ENCODE measurements around the gene SMIM33. TPM values are rescaled to one million over a fixed set of nuclear protein-coding genes. Genes with fewer than 3 reads are reported as not detected.
"Not testable (repeated sequence)": the region's sequence is repeated elsewhere in the genome, so short reads cannot be mapped to it uniquely, and the experiment has no call there.

The SMIM33 gene
- total and polyA plus RNA-seq, 5 donors from 2014 or later, result 0.08 to 1.9 (median 0.72) TPM

- no peaks in the 10 kb centered on the region for H3K9me3 Mint-ChIP-seq
- no peaks in the 10 kb centered on the region for H3K9me3 ChIP-seq (ENCODE audit: control insufficient read depth in 2 of 2, low read length in 2 of 2)
- peaks cover 18 to 85% (median 60%) of the 10 kb centered on the region in 4 donors for H3K4me1 Mint-ChIP-seq
- peaks cover 9% of the 10 kb centered on the region for H3K36me3 Mint-ChIP-seq
- H3K4me3 ChIP-seq (ENCODE audit: low read depth, low read length), result no peak overlapping the region
- no peaks in the 10 kb centered on the region for H3K27me3 Mint-ChIP-seq
- H3K27ac Mint-ChIP-seq, result peak overlapping the region; percentile 96 to 98 (median 97)
- peaks cover 24% of the 10 kb centered on the region for H3K36me3 ChIP-seq (ENCODE audit: control insufficient read depth, insufficient read depth, low read length)
- peaks cover 81% of the 10 kb centered on the region for H3K4me1 ChIP-seq (ENCODE audit: control insufficient read depth, insufficient read depth, low read length, poor library complexity, severe bottlenecking)
- ATAC-seq (ENCODE audit: low read depth in 2 of 2) (no peak), DNase-seq (no peak)
- H3K27ac ChIP-seq (ENCODE audit: insufficient read depth, low read length, poor library complexity, severe bottlenecking), result peak overlapping the region; percentile 66
- H3K4me3 Mint-ChIP-seq, result peak overlapping the region; percentile 84 to 93 (median 88)
- H3K27me3 ChIP-seq (ENCODE audit: control insufficient read depth, insufficient read depth, low read length), result no peaks in the 10 kb centered on the region
Measured at GRCh38 chr5:139472386-139473030, 1.7 kb downstream of the SMIM33 start.

GRCh38 chr5:139473105-139473504, 2.3 kb downstream of the SMIM33 start:
- Histone ChIP-seq H3K27ac (ENCODE audit: insufficient read depth, low read length, poor library complexity, severe bottlenecking) (no peak overlapping the region), H3K9me3 (ENCODE audit: control insufficient read depth in 2 of 2, low read length in 2 of 2) (no peaks in the 10 kb centered on the region), H3K4me1 (ENCODE audit: control insufficient read depth, insufficient read depth, low read length, poor library complexity, severe bottlenecking) (peaks cover 87% of the 10 kb centered on the region), H3K4me3 (ENCODE audit: low read depth, low read length) (no peak overlapping the region), H3K27me3 (ENCODE audit: control insufficient read depth, insufficient read depth, low read length) (no peaks in the 10 kb centered on the region), H3K36me3 (ENCODE audit: control insufficient read depth, insufficient read depth, low read length) (peaks cover 30% of the 10 kb centered on the region)
- no peaks in the 10 kb centered on the region for H3K27me3 Mint-ChIP-seq
- peaks cover 10% of the 10 kb centered on the region for H3K36me3 Mint-ChIP-seq
- H3K4me3 Mint-ChIP-seq, result peak overlapping the region in 2 of 4 donors; percentile 65 to 84
- ATAC-seq (ENCODE audit: low read depth in 2 of 2), result no peak
- H3K27ac Mint-ChIP-seq, result peak overlapping the region; percentile 93 to 96 (median 93)
- no peaks in the 10 kb centered on the region for H3K9me3 Mint-ChIP-seq
- H3K4me1 Mint-ChIP-seq, result peaks cover 18 to 91% (median 63%) of the 10 kb centered on the region in 4 donors
- DNase-seq, result no peak

- H3K36me3 Mint-ChIP-seq, result peaks cover 14% of the 10 kb centered on the region
- no peak overlapping the region for H3K4me3 ChIP-seq (ENCODE audit: low read depth, low read length)
- H3K27me3 Mint-ChIP-seq, result no peaks in the 10 kb centered on the region
- peak overlapping the region; percentile 93 to 96 (median 93) for H3K27ac Mint-ChIP-seq
- peaks cover 15 to 92% (median 61%) of the 10 kb centered on the region in 4 donors for H3K4me1 Mint-ChIP-seq
- H3K27ac ChIP-seq (ENCODE audit: insufficient read depth, low read length, poor library complexity, severe bottlenecking), result peak overlapping the region; percentile 52
- DNase-seq (no peak), ATAC-seq (ENCODE audit: low read depth in 2 of 2) (no peak)
- H3K4me3 Mint-ChIP-seq, result peak overlapping the region in 3 of 4 donors; percentile 35 to 84 (median 51)
- no peaks in the 10 kb centered on the region for H3K9me3 Mint-ChIP-seq
- H3K27me3 ChIP-seq (ENCODE audit: control insufficient read depth, insufficient read depth, low read length), result no peaks in the 10 kb centered on the region
- H3K4me1 ChIP-seq (ENCODE audit: control insufficient read depth, insufficient read depth, low read length, poor library complexity, severe bottlenecking), result peaks cover 89% of the 10 kb centered on the region
- H3K9me3 ChIP-seq (ENCODE audit: control insufficient read depth in 2 of 2, low read length in 2 of 2), result no peaks in the 10 kb centered on the region
- peaks cover 34% of the 10 kb centered on the region for H3K36me3 ChIP-seq (ENCODE audit: control insufficient read depth, insufficient read depth, low read length)
Measured at GRCh38 chr5:139473565-139473964, 2.8 kb downstream of the SMIM33 start.

- H3K4me3 Mint-ChIP-seq, result peak overlapping the region; percentile 80 to 94 (median 84)
- peaks cover 11 to 87% (median 57%) of the 10 kb centered on the region in 4 donors for H3K4me1 Mint-ChIP-seq
- DNase-seq (peak in 1 of 3 donors; percentile 75), ATAC-seq (ENCODE audit: low read depth in 2 of 2) (peak; percentile 61 to 65)
- no peaks in the 10 kb centered on the region for H3K27me3 Mint-ChIP-seq
- peak overlapping the region; percentile 53 for H3K27ac ChIP-seq (ENCODE audit: insufficient read depth, low read length, poor library complexity, severe bottlenecking)
- peaks cover 17% of the 10 kb centered on the region for H3K36me3 Mint-ChIP-seq
- peaks cover 90% of the 10 kb centered on the region for H3K4me1 ChIP-seq (ENCODE audit: control insufficient read depth, insufficient read depth, low read length, poor library complexity, severe bottlenecking)
- peak overlapping the region; percentile 58 for H3K4me3 ChIP-seq (ENCODE audit: low read depth, low read length)
- peak overlapping the region; percentile 90 to 98 (median 96) for H3K27ac Mint-ChIP-seq
- H3K9me3 Mint-ChIP-seq, result no peaks in the 10 kb centered on the region
- H3K36me3 ChIP-seq (ENCODE audit: control insufficient read depth, insufficient read depth, low read length), result peaks cover 45% of the 10 kb centered on the region
- H3K27me3 ChIP-seq (ENCODE audit: control insufficient read depth, insufficient read depth, low read length), result no peaks in the 10 kb centered on the region
- no peaks in the 10 kb centered on the region for H3K9me3 ChIP-seq (ENCODE audit: control insufficient read depth in 2 of 2, low read length in 2 of 2)
Measured at GRCh38 chr5:139474890-139475791, 4.3 kb downstream of the SMIM33 start.

GRCh38 chr5:139475865-139476617, 5.2 kb downstream of the SMIM33 start:
- peak overlapping the region; percentile 90 to 98 (median 96) for H3K27ac Mint-ChIP-seq
- Histone ChIP-seq H3K9me3 (ENCODE audit: control insufficient read depth in 2 of 2, low read length in 2 of 2) (no peaks in the 10 kb centered on the region), H3K4me1 (ENCODE audit: control insufficient read depth, insufficient read depth, low read length, poor library complexity, severe bottlenecking) (peaks cover 90% of the 10 kb centered on the region), H3K27me3 (ENCODE audit: control insufficient read depth, insufficient read depth, low read length) (no peaks in the 10 kb centered on the region), H3K27ac (ENCODE audit: insufficient read depth, low read length, poor library complexity, severe bottlenecking) (peak overlapping the region; percentile 53), H3K36me3 (ENCODE audit: control insufficient read depth, insufficient read depth, low read length) (peaks cover 47% of the 10 kb centered on the region), H3K4me3 (ENCODE audit: low read depth, low read length) (no peak overlapping the region)
- H3K4me3 Mint-ChIP-seq, result peak overlapping the region in 3 of 4 donors; percentile 80 to 94 (median 84)
- ATAC-seq (ENCODE audit: low read depth in 2 of 2), result no peak
- peaks cover 4 to 87% (median 57%) of the 10 kb centered on the region in 4 donors for H3K4me1 Mint-ChIP-seq
- H3K27me3 Mint-ChIP-seq, result no peaks in the 10 kb centered on the region
- H3K36me3 Mint-ChIP-seq, result peaks cover 23% of the 10 kb centered on the region
- DNase-seq, result no peak
- H3K9me3 Mint-ChIP-seq, result no peaks in the 10 kb centered on the region

GRCh38 chr5:139478657-139479423, 8.0 kb downstream of the SMIM33 start:
- Histone ChIP-seq H3K4me3 (ENCODE audit: low read depth, low read length) (peak overlapping the region; percentile 41), H3K36me3 (ENCODE audit: control insufficient read depth, insufficient read depth, low read length) (peaks cover 47% of the 10 kb centered on the region), H3K27ac (ENCODE audit: insufficient read depth, low read length, poor library complexity, severe bottlenecking) (peak overlapping the region; percentile 28), H3K4me1 (ENCODE audit: control insufficient read depth, insufficient read depth, low read length, poor library complexity, severe bottlenecking) (peaks cover 73% of the 10 kb centered on the region)
- H3K27me3 ChIP-seq (ENCODE audit: control insufficient read depth, insufficient read depth, low read length); ATAC-seq (ENCODE audit: low read depth in 2 of 2); DNase-seq; H3K9me3 Mint-ChIP-seq; H3K9me3 ChIP-seq (ENCODE audit: control insufficient read depth in 2 of 2, low read length in 2 of 2); H3K27me3 Mint-ChIP-seq: not testable (repeated sequence)
- Mint-ChIP-seq H3K4me3 (peak overlapping the region; percentile 61 to 88 (median 82)), H3K4me1 (peaks cover 4 to 76% (median 46%) of the 10 kb centered on the region in 4 donors), H3K36me3 (peaks cover 23% of the 10 kb centered on the region), H3K27ac (peak overlapping the region; percentile 84 to 89 (median 88))
